ENCODE measurements around the gene COMMD6. TPM values are rescaled to one million over a fixed set of nuclear protein-coding genes. Genes with fewer than 3 reads are reported as not detected.

COMMD6 gene
- total RNA-seq, 1 experiment from 2014 or later: 118 TPM

GRCh38 chr13:75495938-75496337, 41.7 kb downstream of the COMMD6 start:
- TF ChIP-seq EZH2 (IDR thresholded peaks at IDR 0.05; ENCODE audit: low read depth) (no peak), CTCF (conservative IDR thresholded peaks at IDR 0.05) (no peak)
- BruUV-seq (replicated peaks): no TSS peak
- POLR2A ChIA-PET (ENCODE audit: unreplicated experiment): no interaction called here

GRCh38 chr13:75494491-75494890, 43.1 kb downstream of the COMMD6 start:
- no TSS peak for BruUV-seq (replicated peaks)
- H2AFZ ChIP-seq: no peak overlapping the region
- intact Hi-C loops (cut with micrococcal nuclease; ENCODE audit: unreplicated experiment): no loop called here

More at GRCh38 chr13:75495938-75496337, 41.7 kb downstream of the COMMD6 start:
- Histone ChIP-seq H2AFZ (no peak overlapping the region), H4K20me1 (ENCODE audit: insufficient read depth) (no peaks in the 10 kb centered on the region), H3K27me3 (ENCODE audit: insufficient read depth, low read depth) (no peaks in the 10 kb centered on the region), H3K4me1 (replicated peaks; ENCODE audit: insufficient read depth) (no peaks in the 10 kb centered on the region), H3K9me2 (ENCODE audit: insufficient read depth) (no peaks in the 10 kb centered on the region), H3K9me3 (ENCODE audit: insufficient read depth, low read depth) (no peaks in the 10 kb centered on the region; the same call in 1 of the 2 replicates), H3F3A (ENCODE audit: insufficient read depth, low read depth) (no peaks in the 10 kb centered on the region), H3K4me3 (no peak overlapping the region), H3K79me2 (ENCODE audit: low read depth) (no peaks in the 10 kb centered on the region), H3K36me3 (ENCODE audit: low read depth) (no peaks in the 10 kb centered on the region), H3K4me2 (no peak overlapping the region), H3K27ac (no peak overlapping the region)
- CTCF ChIA-PET: no interaction called here
- intact Hi-C loops (cut with micrococcal nuclease; ENCODE audit: unreplicated experiment): no loop called here
- no peak for DNase-seq

GRCh38 chr13:75493156-75493555, 44.5 kb downstream of the COMMD6 start:
- POLR2A ChIA-PET (ENCODE audit: unreplicated experiment): no interaction called here
- CTCF ChIA-PET: no interaction called here
- DNase-seq: no peak

More at GRCh38 chr13:75494491-75494890, 43.1 kb downstream of the COMMD6 start:
- Histone ChIP-seq H3K36me3 (ENCODE audit: low read depth) (no peaks in the 10 kb centered on the region), H3K4me3 (no peak overlapping the region), H3K79me2 (ENCODE audit: low read depth) (no peaks in the 10 kb centered on the region), H3K9me2 (ENCODE audit: insufficient read depth) (no peaks in the 10 kb centered on the region), H3F3A (ENCODE audit: insufficient read depth, low read depth) (peaks cover 8% of the 10 kb centered on the region; the same call in 1 of the 2 replicates), H3K4me2 (no peak overlapping the region), H4K20me1 (ENCODE audit: insufficient read depth) (no peaks in the 10 kb centered on the region), H3K9me3 (ENCODE audit: insufficient read depth, low read depth) (no peaks in the 10 kb centered on the region; the same call in 1 of the 2 replicates), H3K27ac (no peak overlapping the region), H3K4me1 (replicated peaks; ENCODE audit: insufficient read depth) (peaks cover 12% of the 10 kb centered on the region), H3K27me3 (ENCODE audit: insufficient read depth, low read depth) (no peaks in the 10 kb centered on the region)
- TF ChIP-seq EZH2 (IDR thresholded peaks at IDR 0.05; ENCODE audit: low read depth) (no peak), CTCF (conservative IDR thresholded peaks at IDR 0.05) (no peak)
- no peak for DNase-seq
- ChIA-PET CTCF (no interaction called here), POLR2A (ENCODE audit: unreplicated experiment) (no interaction called here)

More at GRCh38 chr13:75493156-75493555, 44.5 kb downstream of the COMMD6 start:
- Histone ChIP-seq H3K36me3 (ENCODE audit: low read depth) (no peaks in the 10 kb centered on the region), H3K79me2 (ENCODE audit: low read depth) (no peaks in the 10 kb centered on the region), H3K4me1 (replicated peaks; ENCODE audit: insufficient read depth) (peaks cover 25% of the 10 kb centered on the region), H3K9me3 (ENCODE audit: insufficient read depth, low read depth) (no peaks in the 10 kb centered on the region; the same call in 1 of the 2 replicates), H3K4me3 (no peak overlapping the region), H3K27me3 (ENCODE audit: insufficient read depth, low read depth) (no peaks in the 10 kb centered on the region), H4K20me1 (ENCODE audit: insufficient read depth) (no peaks in the 10 kb centered on the region), H2AFZ (no peak overlapping the region), H3K9me2 (ENCODE audit: insufficient read depth) (no peaks in the 10 kb centered on the region), H3K27ac (no peak overlapping the region), H3K4me2 (no peak overlapping the region), H3F3A (ENCODE audit: insufficient read depth, low read depth) (peaks cover 20% of the 10 kb centered on the region; the same call in 1 of the 2 replicates)
- BruUV-seq (replicated peaks): no TSS peak
- intact Hi-C loops (cut with micrococcal nuclease; ENCODE audit: unreplicated experiment): no loop called here
- TF ChIP-seq EZH2 (IDR thresholded peaks at IDR 0.05; ENCODE audit: low read depth) (no peak), CTCF (conservative IDR thresholded peaks at IDR 0.05) (no peak)

Measured in PC-9 (cell line).